Suprapubic skin (tissue), 3 donors: Measurements from ENCODE around the gene WNT6.

Experiments
- CTCF ChIP-seq, 2 donors: fragments of 200-600 bp in 1 of 2; fragments of 450-650 bp in 1 of 2; sonication (generic) in 1 of 2; IDR thresholded peaks; one replicate each; pipeline ENCODE4 v1.5.1; 2016 to 2019; ENCODE audit warnings: antibody characterized with exemption in 2 of 2, mild to moderate bottlenecking in 1 of 2, moderate library complexity in 1 of 2
- EP300 ChIP-seq: sonication (generic); formaldehyde crosslinking; IDR thresholded peaks from one replicate; pipeline ENCODE4 v1.6.1; 2017; ENCODE audit warnings: antibody characterized with exemption

GRCh38 chr2:218904176-218904575, 44.6 kb downstream of the WNT6 start:
- no peak for TF ChIP-seq EP300
- no peak for TF ChIP-seq CTCF (IDR thresholded peaks at IDR 0.05)
